Hippocampal formation (tissue), 2 donors: ENCODE results near the gene ZNF579.
"Not testable (repeated sequence)": the region's sequence is repeated elsewhere in the genome, so short reads cannot be mapped to it uniquely, and the experiment has no call there.

ENCODE experiments used
- DNase-seq, 2 donors: peaks; one replicate each; lab custom pipeline; 2025; lab: John Stamatoyannopoulos, UW

Gene ZNF579

DNA sequence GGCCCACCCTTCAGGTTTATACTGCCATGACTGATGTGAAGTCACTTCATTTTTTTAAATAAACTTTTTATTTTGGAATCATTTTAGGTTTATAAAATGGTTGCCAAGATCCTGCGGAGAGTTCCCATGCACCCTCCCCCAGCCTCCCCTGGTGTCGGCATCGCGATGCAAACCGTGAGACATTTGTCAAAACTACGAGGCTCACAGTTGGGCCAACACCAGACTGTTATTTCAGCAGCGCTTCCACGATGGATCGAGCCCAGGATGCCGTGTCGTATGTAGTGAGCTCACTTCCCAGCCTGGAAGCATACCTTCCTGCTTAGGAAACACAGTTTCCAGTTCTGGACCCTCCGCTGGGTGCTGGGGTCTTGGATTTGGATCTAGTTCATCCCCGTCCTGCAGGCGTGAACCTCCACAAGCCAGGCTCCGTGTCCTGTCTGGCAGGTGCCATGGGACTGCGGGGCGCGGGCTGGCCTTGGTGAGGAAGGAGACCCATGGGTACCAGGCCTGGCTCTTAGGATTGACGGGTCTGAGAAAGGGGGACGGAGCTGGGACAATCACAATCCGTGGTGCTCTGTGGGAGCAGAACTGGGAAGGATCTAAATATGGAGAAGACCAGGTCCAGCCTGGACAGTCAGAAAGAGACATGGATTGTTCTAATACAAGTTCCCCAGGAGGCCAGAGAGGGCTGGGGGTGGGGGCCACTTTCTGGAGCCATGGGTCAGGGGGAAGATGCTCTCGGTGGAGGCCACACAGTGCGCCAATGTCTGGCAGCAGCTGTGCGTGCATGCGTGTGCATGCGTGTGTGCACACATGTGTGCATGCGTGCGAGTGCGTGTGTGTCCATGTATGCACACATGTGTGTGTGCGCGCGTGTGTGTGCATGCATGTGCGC lies 41.3 kb downstream of the ZNF579 start:
- DNase-seq: no peak

DNA sequence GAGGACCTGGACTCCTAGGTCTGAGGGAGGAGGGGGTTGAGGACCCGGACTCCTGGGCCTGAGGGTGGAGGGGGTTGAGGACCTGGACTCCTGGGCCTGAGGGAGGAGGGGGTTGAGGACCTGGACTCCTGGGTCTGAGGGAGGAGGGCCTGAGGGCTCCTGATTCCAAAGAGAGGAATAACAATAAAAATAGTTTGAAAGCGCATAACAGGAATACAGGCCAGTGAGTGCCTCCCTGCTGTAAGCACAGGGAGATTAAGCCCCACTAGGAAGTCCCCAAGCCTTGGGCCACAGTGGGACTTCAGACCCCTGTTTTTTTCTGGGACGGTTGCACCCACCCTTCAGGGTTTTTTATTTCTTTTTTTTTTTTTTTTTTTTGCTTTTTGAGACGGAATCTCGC lies 42.5 kb downstream of the ZNF579 start:
- DNase-seq: no peak

DNA sequence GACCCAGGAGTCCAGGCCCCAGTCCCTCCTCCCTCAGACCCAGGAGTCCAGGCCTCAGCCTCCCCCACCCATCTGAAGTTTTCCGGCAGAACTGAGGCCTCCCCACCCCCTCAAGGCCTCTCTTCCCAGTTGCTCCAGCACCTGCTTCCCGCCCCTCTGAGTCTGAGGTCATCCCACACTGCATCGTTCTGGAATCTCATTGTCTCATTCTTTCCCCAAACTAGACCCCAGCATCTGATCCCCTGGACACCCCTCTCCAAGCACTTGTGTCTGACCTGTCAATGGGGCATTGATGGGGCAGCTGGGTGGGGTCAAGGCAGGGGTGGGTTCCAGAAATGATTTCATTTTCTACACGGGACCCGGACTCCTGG lies 42.9 kb downstream of the ZNF579 start:
- DNase-seq: no peak

DNA sequence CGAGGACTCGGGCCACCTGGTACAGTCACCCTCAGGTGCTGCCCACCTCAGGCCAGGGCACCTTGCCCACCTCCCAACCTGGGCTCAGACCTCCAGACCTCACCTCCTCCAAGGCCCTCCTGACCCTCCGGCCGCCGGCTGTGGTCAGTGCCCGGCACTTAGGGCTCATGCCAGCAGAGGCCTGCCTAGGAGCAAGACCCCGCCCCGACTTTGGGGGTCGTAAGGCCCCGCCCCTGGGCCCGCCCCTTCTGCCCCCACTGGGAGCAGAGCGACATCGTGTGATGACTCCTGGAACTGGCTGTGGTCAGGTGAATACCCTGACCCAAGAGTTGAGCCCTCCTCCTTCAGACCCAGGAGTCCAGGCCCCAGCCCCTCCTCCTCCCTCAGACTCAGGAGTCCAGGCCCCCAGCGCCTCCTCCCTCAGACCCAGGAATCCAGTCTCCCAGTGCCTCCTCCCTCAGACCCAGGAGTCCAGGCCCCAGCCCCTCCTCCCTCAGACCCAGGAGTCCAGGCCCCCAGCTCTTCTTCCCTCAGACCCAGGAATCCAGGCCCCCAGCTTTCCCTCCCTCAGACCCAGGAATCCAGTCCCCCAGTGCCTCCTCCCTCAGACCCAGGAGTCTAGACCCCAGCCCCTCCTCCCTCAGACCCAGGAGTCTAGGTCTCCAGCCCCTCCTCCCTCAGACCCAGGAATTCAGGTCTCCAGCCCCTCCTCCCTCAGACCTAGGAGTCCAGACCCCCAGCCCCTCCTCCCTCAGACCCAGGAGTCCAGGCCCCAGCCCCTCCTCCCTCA lies 43.5 kb downstream of the ZNF579 start, which contains the start of gene SBK2:
Gene SBK2 (minus strand): TSS at position 183 of the 790 bp plus-strand sequence. CDS start 839 bp downstream, outside the sequence.
- DNase-seq: no peak

DNA sequence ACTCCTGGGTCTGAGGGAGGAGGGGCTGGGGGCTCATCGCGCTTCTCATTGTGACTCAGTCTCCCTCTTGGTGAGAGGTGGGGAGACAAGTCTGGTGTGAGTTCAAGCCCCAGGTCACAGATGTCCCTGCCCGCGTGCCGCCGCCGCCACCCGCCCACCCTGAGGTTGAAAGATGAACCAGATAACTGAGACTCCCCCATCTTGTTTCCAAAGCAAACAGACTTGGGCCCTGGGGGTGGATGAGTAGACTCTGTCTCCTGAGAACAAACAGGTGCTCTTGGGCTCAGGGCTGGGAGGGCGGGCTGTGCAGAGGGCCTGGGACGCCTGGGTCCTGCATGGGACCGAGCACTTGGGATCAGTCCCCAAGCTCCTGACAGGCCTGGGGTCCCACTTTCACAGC lies 44.3 kb downstream of the ZNF579 start:
- DNase-seq: no peak

DNA sequence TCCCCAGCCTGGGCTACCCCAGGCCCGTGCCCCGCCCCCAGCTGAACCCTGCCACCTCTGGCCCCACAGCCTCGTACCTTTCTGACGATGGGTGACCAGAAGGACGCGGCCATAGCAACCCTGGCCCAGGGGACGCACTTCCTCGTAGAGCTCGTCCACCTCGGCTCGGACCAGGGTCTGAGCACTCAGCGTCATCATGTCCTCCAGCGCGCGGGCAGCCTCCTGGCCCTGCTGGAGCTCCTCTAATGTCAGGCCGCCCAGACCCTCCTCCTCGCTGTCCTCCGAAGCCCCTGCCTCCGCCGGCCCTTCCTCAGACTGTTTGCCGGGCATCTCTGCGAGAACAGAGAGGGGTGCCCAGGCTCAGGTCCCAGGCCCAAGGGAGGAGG lies 44.7 kb downstream of the ZNF579 start:
- DNase-seq: no peak

DNA sequence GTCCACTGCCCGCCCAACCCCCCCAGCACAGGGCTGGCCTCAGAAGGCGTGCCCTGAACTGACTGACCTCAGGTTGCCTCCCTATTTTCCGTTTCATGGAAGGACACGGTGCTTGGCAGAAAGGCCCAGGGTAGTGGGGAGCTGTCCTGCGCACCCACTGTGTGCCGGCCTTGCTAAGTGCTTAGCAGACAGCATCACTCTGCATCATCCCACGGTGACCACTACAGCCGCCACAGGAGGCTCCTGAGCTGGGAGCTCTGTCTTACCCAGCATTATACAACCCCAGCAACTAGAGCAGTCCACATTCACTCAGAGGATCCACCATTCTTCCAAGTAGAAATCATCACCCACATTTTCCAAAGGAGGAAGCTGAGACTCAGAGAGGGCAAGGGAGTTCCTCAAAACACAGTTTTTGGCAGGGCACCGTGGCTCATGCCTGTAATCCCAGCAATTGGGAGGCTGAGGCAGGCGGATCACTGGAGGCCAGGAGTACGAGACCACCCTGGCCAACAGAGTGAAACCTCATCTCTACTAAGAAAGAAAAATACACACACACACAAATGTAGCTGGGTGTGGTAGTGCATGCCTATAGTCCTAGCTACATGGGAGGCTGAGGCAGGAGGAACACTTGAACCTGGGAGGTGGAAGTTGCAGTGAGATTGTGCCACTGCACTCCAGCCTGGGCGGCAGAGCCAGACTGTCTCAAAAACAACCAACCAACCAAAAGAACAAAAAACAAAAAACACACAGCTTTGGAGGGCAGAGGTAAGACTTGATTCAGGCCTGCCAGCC lies 45.3 kb downstream of the ZNF579 start:
- DNase-seq: no peak

DNA sequence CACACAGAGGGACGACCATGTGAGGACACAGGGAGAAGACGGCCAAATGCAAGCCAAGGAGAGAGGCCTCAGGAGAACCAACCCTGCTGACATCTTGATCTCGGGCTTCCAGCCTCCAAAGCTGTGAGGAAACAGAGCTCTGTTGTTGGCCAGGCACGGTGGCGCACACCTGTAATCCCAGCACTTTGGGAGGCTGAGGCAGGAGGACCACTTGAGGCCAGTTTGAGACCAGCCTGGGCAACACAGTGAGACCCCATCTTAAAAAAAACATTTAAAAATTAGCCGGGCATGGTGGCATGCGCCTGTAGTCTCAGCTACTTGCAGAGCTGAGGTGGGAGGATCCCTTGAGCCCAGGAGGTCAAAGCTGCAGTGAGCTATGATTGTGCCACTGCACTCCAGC lies 46.4 kb downstream of the ZNF579 start:
- not testable (repeated sequence) for DNase-seq

DNA sequence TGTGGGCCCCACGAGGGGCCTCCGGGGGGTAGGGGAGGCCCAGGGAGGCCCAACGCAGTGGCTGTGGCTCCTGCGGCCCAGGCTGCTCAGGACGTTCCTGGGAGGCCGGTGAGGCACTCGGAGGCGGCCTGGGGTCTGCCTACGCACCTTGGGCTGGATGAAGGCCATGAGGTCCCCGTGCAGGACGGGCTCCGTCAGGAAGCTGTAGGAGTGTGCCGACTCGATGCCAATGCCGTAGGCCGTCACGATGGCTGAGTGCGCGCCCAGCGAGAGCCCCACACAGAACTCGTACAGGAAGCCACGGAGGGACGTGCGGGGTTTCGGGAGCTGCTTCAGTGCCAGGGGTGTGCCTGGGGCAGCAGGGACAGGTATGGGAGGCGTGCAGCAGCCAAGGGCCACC lies 49.7 kb downstream of the ZNF579 start:
- DNase-seq: no peak

DNA sequence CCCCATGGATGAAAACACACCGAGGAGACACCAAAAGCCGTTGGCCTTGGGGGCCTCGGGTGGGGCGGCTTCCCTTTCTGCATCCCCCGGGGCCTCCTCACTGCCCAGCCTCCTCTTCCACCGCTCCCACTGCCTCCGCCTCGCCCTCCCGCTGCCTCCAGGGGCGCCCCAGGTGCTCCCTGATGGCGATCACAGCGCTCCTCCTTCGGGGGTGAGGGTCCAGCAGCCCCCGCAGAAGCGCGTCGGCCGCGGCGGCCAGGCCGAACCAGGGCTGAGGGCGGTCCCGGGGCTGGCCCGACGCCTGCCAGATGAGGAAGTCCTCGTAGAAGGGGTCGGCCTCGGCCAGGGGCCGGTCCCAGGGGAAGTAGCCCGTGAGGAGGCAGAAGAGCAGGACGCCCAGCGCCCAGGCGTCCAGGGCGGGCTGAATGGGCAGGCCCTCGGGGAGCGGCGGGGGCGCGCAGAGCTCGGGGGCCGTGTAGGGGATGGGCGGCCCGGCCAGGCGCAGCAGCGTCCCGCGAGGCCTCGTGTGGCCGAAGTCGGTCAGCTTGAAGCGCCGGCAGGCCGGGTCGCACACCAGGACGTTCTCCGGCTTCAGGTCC lies 50.9 kb downstream of the ZNF579 start:
- no peak for DNase-seq

DNA sequence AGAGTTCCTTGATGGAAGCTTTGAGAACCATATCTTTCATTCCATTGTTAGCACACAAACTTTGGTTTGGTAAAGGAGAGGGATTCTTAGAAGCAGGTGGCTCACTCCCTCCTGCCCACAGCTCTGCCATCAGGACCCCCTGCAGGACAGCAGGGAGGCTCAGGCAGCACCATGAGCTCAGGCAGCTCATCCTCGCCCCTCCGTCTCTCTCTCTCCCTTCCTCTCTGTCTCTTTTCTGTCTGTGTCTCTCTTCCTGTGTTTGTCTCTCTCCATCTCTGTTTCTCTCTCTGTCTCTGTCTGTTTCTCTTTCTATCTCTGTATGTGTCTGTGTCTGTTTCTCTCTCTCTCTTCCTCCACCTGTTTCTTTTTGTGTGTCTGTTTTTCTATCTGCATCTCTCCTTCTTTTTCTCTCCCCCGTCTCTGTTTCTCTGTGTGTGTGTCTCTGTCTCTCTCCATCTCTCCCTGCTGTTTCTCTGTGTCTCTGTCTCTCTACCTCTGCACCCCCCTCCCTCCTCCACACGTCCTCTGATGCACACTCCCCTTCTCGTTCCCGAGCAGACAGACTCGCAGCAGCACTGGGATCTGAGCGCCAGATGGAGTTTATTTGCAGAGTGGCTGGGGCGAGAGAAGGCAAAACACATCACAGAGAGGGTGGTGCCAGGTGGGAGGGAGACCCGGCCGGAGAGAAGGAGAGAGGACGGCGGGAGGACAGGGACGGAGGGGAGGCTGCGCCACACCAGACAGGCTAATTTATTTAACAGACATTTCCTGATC lies 52.4 kb downstream of the ZNF579 start:
- DNase-seq: no peak

DNA sequence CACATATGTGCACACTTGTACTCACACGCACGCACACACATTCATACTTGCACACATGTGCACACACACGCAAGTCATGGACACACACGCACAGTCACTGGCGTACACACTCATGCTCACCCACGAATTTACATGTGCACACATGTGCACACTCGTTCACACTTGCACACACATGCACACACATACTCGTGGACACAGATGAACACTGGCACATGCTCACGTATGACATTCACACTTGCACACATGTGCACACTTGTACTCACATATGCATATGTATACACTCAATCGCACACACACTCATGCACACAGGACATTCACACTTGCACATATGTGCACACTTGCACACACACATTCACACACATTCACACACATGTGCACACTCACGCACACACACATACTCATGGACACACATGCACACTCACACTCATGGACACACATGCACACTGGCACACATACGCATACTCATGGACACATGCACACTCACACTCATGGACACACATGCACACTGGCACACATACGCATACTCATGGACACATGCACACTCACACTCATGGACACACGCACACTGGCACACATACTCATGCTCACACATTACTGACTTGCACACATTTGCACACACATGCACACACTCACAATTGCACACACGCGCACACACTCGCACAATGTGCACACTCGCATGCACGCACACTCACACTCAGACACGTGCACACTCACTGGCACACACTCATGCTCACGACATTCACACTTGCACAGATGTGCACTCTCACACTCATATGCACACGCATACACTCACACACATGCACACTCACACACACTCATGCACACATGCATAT lies 53.2 kb downstream of the ZNF579 start:
- DNase-seq: no peak
